NCI-H2107 (cell line): ENCODE measurements around the gene IPMK.
"Not testable (repeated sequence)": the region's sequence is repeated elsewhere in the genome, so short reads cannot be mapped to it uniquely, and the experiment has no call there.

Source experiments
- DNase-seq: peaks from one replicate; lab custom pipeline; 2025; lab: John Stamatoyannopoulos, UW

Gene IPMK

DNA sequence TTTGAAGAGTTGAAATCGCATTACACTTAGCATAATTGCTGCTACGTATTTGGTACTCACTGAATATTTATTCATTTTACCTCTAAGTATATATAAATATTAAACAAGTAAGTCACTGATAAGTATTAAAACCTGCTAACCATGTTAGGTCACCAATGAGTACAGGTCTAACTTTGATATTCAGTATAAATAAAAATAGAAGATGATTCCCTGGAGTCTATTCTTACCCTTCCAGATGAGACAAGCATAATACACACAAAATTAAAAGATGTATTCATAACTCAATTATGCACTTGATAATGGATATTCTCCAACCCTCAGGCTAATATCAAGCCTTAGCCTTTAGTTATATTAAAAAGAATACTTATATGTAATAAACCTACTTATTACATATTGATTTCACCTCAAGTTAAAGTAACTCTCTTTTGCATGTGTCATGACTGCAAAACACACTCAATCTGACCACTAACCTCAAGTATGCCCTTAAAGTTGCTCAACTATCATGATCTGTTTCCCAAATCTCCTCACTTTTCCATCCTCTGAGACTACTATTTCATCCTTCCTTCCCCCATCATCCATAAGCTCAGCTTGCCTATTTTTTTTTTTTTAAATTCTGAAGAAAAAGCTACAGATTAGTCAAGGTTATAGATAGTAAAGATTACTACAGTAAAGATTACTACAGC, 46.8 kb downstream of the IPMK start:
- no peak for DNase-seq

DNA sequence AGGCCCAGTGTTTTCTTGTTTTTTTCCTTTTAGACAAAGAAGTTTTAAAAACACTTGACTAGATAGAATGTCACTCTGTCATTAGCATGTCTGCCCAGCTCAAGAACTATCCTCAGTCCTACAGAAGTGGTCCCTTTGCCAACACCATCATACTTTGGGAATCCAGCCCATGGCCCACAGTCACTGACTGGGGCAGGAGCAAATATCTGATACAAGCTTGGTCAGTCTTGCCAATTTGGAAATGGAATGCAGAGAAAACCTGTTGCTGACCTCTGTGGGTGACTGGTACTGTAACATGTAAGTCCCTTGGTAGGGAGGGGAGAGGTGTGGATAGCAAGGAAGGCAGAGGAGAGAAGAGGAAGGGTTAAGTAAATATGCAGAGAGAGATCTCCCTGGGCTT, 47.8 kb downstream of the IPMK start:
- no peak for DNase-seq

DNA sequence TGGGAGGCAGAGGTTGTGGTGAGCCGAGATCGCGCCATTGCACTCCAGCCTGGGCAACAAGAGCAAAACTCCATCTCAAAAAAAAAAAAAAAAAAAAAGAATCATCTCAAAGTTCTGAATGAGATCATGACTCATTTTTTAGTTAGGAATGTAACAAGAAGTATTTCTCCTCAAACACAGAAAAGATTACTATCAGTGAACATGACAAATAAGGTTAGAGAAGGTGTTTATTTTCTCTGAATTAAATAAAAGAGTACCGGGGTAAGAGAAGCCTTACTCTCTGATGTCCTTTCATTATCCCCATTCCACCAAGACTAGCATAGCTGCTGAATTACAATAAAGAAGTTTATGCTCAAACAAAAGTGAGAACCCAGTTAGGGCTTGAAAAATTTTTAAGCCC, 50.1 kb downstream of the IPMK start:
- DNase-seq = no peak

DNA sequence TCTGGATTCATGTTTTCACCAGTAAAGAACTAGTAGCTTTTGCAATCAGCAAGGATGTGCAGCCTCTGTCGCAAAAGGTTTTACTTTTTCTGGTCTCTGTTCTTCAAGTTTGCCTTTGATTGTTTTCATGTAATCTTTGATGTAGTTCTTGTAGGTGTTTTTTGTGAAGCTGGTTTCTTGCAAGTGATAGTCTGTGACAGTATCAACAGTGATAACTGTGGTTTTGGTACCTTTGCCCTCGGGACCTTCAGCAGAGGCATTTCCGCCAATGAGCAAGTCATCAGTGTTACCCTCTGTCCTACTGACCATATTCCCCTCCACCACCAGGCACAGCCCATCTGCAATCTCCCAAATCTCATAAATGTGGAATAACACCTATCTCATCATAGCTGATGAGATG, 55.1 kb downstream of the IPMK start:
- no peak for DNase-seq

DNA sequence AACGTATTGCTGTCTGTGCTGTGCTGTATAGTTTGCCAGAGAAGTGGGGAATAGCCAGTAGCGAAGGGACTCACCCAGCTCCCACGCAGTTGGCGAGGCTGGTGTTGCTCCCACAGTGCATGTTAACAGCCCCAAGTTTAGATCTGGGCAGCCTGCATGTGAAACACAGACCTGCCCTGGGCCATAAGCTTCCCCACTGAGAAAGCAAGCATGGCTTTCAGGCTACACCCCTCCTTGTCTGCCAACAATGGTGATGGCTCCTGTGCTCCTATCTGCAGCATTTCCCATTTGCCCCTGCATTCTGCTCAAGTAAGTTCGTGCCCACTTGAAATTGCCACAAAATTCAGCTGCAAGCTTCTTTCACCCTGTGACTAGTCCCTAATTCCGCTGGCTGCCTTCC, 57.5 kb downstream of the IPMK start:
- no peak for DNase-seq

DNA sequence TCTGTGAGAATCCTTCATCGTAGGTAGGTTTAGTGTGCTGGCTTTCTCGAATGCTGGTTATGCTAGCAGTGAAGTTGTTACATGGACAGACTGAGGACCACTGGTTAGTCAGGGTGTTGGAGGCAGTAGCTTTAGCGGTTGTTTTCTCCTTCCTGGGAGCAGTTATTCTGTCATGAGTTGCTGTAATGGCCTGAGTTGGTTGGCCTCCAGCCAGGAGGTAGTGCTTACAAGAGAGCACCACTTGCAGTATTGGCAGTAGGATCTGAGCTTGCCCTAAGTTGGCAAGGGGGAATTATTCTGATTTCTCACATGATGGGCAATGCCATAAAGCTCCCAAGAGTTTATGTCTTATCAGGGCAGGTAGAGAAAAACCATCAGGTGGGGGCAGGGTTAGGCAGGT, 58.0 kb downstream of the IPMK start:
- no peak for DNase-seq

DNA sequence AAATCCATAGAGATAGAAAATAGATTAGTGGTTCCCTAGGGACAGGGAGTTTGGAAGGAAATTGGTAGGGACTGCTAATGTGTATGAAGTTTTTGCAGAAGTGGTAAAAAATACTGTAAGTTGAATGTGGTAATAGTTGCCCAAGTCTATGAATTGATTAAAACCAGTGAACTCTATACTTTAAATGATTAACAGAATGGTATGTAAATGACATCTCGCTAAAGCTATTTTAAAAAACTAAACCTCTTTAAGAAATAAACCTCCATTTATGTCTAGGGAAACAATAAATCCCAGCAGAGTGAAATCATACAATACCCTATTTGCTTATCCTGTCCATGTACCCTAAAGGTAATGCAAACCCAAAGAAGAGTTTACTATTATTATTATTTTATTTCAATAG, 61.4 kb downstream of the IPMK start:
- no peak for DNase-seq

DNA sequence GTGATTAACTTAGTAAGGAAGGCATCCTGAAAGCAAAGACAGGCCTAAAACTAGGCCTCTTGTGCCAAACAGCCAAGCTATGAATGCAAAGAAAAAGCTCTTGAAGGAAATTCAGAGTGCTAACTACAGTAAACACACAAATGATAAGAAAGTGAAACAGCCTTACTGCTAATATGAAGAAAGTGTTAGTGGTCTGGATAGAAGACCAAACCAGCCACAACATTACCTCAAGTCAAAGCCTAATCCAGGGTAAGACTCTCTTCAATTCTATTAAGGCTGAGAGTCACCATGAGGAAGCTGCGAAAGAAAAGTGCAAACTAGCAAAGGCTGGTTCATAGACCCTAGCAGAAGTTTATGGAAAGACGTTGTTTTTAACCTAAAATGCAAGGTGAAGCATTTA, 66.0 kb downstream of the IPMK start:
- DNase-seq = no peak

DNA sequence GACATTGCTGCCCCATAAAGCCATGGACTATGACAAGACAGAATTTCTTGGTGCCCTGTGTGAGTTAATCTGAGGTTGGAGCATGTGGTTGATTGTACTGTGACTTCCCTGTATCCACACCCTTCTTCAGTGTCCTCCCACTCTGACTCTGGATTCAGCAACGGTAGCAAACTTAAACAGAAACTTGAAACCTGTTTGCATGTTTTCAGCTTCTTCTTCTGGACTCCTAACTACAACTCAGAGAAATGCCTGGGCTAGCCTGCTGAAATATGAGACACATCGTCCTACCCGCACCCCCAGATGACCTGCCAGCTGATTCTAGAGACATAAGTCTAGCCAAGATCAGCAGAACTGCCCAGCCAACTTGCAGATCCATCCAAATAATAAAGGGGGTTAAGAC, 78.4 kb downstream of the IPMK start:
- DNase-seq = no peak

DNA sequence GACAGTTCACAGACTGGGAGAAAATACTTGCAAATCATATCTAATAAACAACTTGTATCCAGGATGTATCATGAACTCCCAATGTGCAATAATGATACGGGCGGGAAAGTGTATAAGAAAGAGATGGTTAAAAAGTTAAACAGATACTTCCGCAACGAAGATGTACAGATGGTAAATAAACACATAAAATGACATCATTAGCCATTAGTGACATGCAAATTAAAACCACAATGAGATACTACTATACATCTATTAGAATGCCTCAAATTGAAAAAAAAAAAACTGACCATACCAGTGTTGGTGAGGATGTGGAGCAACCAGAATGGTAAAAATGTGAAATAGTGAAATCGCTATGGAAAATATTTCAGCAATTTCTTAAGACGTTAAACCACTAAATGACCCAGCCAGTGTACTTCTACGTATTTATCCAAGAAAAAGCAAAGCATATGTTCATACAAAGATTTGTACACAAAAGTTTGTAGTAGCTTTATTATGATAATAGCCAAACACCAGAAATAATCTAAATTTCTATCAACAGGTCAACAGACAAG, 83.5 kb downstream of the IPMK start:
- no peak for DNase-seq

DNA sequence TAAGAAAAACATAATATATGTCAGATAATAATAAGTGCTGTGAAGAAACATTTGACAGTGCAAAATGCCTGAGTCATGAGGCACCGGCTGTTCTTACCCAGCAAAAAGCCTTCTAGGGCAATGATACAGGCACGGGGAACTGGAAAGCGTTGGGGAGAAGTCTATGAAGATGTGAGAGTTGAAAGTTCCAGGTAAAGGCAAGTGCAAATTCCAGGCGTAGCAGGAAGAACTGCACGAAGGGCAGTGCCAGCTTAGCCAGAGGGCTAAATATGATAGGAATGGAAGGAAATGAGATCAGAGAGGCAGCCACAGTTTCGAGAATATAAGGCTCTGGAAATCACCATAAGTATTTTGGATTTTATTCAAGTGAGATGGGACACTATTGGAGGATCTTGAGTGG, 87.0 kb downstream of the IPMK start:
- no peak for DNase-seq

DNA sequence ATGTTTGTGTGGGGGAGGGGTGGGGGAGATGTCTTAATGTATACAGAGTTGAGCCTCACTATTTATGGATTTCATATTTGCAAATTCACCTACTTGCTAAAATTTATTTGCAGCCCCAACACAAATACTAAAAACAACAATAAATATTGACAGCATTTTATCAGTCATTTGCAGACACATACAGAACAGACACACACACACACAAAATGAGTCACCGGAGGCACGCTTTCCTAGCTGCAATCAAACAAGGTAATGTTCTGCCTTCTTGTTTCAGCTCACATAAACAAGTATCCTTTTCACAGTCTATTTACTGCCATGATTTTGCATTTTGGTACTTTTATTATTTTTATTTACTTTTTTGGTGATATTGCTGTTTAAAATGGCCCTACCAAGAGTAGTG, 88.5 kb downstream of the IPMK start:
- DNase-seq = no peak

DNA sequence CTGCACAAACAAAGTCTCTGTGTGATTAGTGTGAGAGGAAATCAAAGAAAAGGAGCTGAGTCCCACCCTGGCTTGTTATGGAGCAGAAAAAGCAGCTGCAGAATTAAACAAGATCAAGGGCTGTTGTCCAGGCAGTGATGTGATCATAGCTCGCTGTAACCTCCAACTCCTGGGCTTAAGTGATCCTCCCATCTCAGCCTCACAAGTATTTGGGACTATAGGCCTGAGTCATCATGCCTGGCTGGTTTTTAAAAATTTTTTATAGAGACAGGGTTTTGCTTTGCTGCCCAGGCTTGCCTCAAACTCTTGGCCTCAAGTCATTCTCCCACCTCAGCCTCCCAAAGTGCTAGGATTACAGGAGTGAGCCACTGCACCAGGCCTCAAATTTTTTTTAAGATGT, 88.9 kb downstream of the IPMK start:
- no peak for DNase-seq

DNA sequence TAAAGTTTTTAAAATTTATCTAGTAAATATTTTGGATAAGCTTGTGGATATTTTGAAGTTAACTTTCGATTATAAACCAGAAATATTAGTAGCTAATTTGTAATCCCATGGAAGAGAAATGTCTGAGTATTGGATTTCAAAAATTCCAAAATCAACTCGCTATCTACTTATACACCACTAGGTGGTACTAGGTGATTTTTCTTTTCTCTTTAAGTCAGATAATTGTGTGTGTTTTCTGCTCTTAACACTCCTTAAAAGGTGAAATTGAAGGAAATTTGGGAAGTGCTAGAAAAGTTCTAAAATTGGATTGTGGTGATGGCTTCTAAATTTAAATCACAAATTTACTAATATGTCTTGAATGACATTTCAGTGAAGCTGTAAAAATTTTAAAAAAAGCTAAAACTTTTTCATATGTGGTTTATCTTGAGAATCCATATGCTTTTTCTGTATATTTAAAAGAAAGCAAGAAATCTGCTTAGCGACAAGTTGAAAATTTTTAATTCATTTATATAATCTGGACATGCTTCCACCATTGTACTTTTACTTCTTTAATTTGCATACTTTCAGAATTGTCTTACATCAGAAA, 90.2 kb downstream of the IPMK start:
- no peak for DNase-seq

DNA sequence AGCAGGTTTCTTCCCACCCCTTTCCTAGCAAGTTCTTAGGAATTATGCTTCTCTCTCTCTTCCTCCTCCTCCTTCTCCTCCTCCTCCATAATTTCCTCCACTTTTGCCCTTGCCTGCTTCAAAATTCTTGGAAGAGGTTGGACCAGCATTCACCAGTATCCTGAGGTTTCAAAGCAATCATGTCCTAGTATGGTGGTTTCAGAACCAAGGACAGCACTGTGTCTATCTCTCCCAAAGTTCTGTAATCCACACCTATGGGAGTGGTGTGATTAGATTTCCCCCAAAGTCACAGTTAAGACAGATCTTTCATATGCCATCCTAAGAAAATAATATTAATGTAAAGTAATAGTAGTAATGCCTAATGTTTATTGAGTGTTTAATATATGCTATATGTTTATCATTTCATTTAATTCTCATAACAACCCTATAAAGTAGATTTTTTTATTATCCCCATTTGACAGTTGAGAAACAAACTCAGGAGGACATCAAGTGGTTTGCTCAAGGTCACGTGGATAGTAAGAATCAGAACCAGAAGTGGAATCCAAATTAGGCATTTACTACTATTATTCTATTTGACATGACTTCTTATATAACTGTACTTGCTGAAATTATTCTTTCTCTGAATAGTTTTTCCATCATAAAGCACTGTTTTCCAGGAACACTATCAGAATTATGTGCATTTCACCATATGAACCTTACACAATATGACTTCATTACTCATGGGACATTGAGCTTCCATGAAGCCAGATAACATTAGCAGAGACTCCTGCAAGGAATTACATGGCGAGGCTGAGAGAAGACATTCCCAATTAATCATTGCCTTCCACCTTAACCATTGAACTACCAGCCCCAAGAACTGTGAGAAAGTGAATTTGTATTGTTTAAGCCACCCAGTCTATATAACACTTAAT, 91.4 kb downstream of the IPMK start:
- DNase-seq = no peak

DNA sequence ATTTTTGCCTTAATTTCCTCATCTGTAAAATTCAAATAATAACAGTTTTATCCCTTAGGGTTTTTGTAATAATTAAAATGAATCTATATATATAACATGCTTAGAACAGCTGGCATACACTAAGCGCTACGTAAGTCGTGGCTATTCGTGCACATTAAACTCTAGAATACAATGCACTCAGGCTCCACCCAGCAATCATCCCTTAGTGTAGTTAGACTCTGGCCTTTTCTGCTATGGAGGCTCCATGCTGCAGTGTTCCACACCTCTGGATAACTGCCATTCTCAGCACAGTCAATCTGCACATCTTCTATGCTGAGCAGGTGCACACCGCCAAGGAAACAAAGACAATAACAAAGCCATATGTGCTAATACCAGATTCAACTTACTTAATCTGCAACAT, 92.9 kb downstream of the IPMK start:
- DNase-seq = no peak

DNA sequence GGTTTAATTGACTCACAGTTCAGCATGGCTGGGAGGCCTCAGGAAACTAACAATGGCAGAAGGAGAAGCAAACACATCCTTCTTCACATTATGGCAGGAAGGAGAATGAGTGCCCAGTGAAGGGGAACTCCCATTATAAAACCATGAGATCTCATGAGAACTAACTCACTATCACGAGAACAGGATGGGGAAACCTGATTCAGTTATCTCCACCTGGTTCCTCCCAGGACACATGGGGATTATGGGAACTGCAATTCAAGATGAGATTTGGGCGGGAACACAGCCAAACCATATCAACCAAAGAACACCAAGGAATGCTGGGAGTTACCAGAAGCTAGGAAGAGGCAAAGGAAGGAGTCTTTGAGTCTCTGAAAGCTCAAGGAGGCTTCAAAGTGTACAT, 94.3 kb downstream of the IPMK start:
- no peak for DNase-seq

DNA sequence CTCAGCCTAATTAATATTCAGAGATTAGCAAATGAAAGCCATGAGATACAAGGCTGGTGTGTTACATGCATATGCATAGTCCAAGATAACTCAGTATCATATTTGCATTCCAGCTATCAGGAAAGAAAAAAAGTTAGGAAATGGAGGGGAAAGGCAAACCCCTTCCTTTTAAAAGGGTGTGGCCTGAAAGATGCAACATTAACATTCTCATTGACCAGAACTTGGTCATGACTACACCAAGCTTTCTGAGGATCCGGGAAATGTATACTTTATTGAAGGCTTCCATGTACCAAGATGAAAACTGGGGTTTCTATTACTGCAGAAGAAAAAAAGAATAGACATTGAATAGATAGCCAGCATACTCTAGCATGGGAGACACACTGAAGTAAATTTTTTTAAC, 96.5 kb downstream of the IPMK start:
- no peak for DNase-seq

DNA sequence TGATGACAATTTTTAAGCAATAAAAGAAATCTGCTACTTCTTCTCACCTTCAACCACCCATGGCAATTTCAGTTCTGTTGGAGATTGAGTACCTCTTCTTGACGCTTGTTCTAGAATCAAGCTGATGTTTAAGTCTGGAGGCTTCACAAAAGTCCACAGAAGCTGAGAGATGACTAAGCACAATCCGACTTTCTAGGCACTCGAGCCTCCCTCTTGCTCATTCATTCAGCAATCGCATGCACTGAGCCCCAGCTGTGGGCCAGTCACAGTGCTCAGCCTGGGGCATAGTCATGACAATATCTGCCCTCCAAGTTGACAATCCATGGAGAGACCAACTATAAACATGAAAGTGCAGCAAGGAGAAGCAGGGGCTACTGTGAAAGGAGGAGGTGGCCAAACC, 103.2 kb downstream of the IPMK start:
- no peak for DNase-seq

DNA sequence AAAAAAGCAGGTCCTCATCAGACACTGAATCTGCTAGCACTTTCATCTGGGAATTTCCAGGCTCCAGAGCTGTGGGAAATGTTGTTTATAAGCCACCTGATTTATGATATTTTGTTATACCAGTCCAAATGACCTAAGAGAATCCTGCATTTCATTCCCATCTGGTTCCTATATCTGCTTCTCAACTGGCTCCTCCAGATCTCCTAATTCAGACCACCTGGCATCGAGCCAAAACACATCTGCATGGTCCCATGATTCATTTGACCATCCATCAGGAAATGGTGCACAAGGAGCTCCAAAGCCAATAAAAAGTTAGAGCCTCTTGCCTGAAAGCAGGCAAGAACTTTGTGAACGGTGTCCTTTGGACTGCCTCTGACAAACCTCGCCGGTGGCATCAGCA, 108.9 kb downstream of the IPMK start:
- no peak for DNase-seq

DNA sequence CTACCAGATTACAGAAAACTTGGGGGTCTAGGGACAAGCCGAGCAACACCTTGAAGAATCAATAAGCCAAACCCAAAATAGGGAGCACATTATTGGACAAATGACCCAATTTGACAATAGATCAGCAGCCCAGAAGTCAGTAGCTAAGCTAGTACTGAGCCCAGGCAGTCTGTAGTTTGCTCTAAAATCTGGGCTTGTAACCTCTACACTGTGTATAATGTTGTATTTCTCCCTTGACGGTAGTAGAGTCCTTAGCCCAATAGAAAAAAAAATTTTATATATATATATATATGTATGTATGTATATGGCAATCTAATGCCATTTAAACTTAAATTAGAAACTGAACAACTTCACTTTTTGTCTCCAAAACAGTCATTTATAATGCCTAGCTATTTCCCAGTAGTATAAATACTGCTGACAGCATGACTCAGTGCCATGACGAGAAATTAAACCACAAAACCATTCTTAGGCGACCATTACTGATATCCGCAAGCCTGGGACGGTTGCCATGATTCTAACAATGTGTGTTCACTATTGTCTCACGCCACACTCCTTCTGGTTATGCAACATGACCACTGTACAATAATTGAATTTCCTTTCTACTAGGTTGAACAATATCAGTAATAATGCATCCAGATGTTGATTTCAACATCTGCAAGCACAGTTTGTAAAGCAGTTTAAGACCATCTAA, 110.5 kb downstream of the IPMK start:
- peak; percentile 25 for DNase-seq

DNA sequence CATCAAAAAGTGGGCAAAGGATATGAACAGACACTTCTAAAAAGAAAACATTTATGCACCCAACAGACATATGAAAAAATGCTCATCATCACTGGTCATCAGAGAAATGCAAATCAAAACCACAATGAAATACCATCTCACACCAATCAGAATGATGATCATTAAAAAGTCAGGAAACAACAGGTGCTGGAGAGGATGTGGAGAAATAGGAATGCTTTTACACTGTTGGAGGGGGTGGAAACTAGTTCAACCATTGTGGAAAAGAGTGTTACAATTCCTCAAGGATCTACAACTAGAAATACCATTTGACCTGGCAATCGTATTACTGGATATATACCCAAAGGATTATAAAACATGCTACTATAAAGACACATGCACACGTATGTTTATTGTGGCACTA, 111.8 kb downstream of the IPMK start:
- not testable (repeated sequence) for DNase-seq
